G401 (cell line): ENCODE measurements around the gene TGFB2. TPM values are rescaled to one million over a fixed set of nuclear protein-coding genes. Genes with fewer than 3 reads are reported as not detected.

Source experiments
- DNase-seq: peaks from one replicate; pipeline ENCODE4 v3.0.0-alpha.2; 2015; ENCODE audit warnings: low spot score
- in situ Hi-C: cut with HindIII; loops from 2 replicates; pipeline ENCODE4 v1.10.0; 2016; ENCODE audit warnings: low sequenced_read_pairs, mixed read lengths
- total RNA-seq: library from RNA; depleted of rRNA; stranded (reverse); fragments of >200 nt; shearing (Covaris generic); gene quantifications from 2 replicates; pipeline ENCODE4 v1.2.3, GENCODE V29; 2014

The TGFB2 gene
- total RNA-seq, 1 experiment from 2014 or later = 0.27 TPM

DNA sequence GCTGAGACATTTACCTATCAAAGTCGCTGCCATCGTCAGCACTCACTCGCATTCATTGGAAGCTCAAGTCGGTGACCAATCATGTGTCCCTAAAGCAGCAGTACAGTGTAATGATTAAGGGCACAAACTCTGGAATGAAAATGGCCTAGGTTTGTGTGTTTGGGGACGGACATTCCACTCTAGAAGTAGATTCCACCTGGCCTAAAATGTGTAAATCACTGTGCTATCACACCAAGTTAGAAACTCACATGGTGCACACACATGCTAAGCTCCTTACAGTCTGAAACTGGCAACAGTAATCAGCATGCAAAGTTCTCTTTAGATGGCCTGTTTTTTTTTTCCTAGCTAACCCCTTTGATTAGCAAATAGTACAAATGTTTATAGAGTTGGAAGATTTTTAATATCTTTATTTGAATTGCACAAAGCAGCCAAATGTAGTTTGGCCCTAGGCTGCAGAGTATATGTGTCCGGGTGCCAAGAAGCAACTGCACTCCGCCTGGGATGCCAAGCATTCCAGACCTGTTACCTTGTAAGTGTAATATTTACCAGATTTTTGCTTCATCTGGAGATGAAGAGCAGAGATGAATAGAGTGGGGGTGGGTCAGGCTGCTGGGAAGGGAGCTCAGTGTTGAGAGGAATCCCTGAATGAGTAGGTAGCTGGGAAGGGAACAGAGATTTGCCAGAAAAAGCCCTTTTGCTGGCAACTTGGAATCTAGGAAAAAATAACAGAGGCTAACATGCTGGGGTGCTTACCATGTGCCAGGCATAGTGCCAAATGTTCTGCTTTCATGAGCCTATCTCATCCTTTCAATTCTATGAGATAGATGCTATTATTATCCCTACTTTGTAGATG lies 35.2 kb downstream of the TGFB2 start:
- DNase-seq = peak; percentile 70
- in situ Hi-C loops = no loop called here

DNA sequence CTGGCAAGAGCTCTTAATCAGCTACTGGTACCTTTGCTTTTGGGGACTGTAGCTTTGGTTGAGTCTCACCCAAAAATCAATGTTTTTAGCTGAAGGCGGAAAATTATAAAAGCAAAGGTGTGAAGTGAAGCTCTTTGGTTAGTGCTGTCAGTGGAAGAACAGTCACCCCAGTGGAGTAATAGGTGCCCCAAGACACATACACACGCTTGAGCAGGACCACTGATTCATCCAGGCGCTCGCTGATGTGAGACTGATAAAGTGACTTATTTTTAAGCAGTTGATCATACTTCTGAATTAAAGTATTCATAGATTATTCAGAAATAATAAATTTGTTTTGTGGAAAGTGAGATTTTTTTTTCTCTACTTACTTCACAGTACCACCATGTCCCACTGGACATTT lies 37.1 kb downstream of the TGFB2 start:
- DNase-seq = no peak
- in situ Hi-C loops = no loop called here

GRCh38 chr1:218383051-218383450 lies 37.9 kb downstream of the TGFB2 start:
- DNase-seq = no peak
- in situ Hi-C loops = no loop called here

DNA sequence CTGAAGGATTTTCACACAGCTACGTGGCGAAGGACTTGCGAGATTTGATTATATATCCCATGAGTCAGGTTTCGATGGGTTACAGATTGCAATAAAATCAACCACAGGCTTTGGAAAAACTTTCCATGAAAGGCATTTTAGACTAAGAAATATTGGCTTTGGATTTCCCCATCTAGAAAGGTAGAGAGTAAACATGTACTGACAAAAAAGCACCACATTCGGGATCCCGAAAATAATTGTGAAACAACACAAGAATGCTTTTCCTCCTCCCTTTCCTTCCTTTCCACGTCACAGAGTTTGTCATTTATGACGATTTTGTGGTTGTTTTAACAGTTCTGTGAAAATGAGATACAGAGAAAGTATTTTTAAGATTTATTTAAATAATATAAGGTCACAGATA lies 38.5 kb downstream of the TGFB2 start:
- DNase-seq = no peak
- in situ Hi-C loops = no loop called here

GRCh38 chr1:218384581-218384993 lies 39.5 kb downstream of the TGFB2 start:
- in situ Hi-C loops = no loop called here
- DNase-seq = no peak

GRCh38 chr1:218388591-218388990 lies 43.5 kb downstream of the TGFB2 start:
- DNase-seq = no peak
- in situ Hi-C loops = no loop called here

DNA sequence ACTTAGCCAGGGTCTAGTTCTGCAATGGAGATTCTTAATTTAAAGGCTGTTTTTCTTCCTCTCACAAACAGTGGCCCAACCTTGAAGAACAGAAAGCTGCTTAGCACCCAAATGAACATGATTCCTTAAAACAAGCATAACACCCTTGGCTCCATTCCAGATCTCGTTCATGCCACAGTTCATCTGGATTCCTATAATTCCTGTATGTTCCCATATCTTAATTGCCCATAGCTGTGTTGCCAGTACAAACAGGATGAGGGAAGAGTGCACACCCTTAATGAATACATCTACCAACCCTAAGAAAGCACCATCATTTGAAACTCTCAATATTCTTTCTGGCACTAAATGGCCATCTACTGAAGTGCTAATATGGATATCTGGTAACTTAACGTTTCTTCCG lies 45.5 kb downstream of the TGFB2 start:
- no peak for DNase-seq
- in situ Hi-C loops = no loop called here

GRCh38 chr1:218392780-218393179 lies 47.6 kb downstream of the TGFB2 start:
- in situ Hi-C loops = no loop called here
- no peak for DNase-seq

- DNase-seq = no peak
- in situ Hi-C loops = no loop called here
Measured at GRCh38 chr1:218394416-218394815, 49.3 kb downstream of the TGFB2 start.

DNA sequence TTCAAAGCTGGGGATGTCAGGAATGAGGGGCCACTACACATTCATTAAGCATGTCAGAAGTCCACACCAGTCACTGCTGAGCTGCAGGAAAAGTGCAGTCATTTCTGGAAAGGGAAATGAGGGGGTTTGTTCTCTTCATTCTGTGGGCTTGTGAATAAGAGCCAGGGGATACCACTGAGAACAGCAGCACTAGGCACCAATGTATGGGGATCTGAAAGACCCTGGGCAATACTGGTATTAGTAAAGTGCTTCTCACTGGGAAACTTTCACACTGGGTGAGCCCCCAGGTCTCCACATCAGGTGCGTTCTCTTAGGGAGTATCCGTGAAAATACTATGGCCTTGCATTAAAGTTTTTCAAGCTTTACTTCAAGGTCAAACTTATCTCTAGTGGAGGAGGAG lies 49.9 kb downstream of the TGFB2 start:
- DNase-seq = no peak
- in situ Hi-C loops = no loop called here

GRCh38 chr1:218395916-218396315 lies 50.8 kb downstream of the TGFB2 start:
- no peak for DNase-seq
- in situ Hi-C loops = no loop called here

DNA sequence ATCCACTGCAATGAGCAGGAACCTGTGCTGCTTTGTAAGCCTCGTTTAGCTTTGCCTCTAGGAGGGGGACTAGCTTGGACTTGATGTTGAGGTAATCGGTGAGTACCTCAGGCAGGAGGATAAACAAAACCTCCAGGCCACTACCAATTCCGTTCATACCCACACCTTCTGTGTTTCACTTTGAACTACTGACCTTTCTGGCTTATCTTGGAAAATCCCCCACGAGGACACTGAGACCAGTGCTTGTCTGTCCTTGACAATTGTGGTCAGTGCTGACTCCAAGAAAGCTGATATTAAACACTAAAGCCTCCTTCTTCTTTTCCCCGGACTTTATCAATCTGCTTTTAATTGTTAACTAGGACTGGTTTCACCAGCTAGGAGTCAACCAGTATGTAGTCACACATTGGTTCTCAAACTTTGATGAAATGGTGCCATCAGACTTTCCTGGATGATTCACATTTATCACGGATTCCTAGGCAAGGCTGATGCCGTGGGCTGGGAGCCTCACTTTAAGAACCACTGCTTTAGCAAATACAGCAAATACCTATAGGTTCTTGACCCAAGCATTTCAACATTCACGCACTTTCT lies 52.7 kb downstream of the TGFB2 start:
- in situ Hi-C loops = no loop called here
- DNase-seq = no peak

- no peak for DNase-seq
- in situ Hi-C loops = no loop called here
Measured at GRCh38 chr1:218400624-218401023, 55.5 kb downstream of the TGFB2 start.

GRCh38 chr1:218401441-218401997 lies 56.4 kb downstream of the TGFB2 start:
- in situ Hi-C loops = no loop called here
- DNase-seq = no peak

DNA sequence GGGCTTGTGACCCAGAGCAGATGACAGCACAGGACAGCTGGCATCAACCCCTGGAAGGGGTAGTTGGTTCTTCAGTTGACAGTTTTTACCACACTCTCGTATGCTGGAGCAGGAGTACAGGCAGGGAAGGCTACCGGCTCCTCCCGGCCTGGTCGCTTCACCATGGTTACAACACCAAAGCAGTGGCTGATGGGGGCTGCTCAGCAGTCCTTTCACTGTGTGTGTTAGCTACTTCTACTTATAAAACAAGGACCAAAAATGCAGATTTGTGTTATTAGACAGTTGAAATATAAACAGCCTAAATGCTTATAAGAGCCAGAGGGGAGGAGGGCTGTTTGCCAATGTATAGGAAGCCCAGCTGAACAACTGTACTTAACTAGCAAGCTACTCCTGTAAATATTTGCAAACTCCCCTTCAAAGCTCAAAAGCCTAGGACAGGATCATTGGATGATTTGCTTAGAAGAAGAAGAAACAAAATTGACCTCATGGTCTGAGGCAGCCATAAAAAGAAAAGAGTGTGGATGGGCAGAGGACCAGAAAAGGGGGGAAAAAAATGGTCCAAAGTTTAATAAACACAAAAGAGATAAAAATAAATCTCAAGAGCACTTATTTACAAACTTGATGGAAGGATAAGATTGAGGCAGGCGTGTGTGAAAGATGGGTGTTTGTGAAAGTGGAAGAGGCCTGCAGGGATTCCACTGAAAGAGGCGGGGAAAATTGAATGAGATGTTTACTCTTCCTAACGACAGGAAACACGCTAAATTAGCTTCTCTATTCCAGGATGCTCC lies 57.1 kb downstream of the TGFB2 start:
- no peak for DNase-seq
- in situ Hi-C loops = no loop called here

DNA sequence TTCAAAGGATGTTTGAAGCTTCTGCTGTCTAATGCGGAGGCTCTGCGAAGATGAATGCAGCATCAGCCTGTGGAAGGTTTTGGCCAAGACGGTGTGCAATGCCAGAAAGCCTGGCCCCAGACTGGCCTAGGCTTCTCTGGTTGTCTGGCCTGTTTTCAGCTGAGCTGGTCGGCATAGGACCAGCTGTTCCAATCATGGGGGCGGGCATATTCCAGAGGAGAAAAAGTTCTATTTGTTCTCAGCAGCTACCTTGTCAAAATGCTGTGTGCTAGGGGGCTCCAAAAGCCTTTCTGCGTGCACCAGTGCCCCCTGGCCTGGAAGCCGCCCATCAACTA lies 57.6 kb downstream of the TGFB2 start:
- DNase-seq = no peak
- in situ Hi-C loops = no loop called here

- in situ Hi-C loops = no loop called here
- DNase-seq = no peak
Measured at GRCh38 chr1:218403300-218403699, 58.2 kb downstream of the TGFB2 start.

- in situ Hi-C loops = no loop called here
Measured at GRCh38 chr1:218407630-218408029, 62.5 kb downstream of the TGFB2 start.

GRCh38 chr1:218408135-218408534 lies 63.0 kb downstream of the TGFB2 start:
- DNase-seq = no peak
- in situ Hi-C loops = no loop called here

More at GRCh38 chr1:218407630-218408029, 62.5 kb downstream of the TGFB2 start:
- no peak for DNase-seq

DNA sequence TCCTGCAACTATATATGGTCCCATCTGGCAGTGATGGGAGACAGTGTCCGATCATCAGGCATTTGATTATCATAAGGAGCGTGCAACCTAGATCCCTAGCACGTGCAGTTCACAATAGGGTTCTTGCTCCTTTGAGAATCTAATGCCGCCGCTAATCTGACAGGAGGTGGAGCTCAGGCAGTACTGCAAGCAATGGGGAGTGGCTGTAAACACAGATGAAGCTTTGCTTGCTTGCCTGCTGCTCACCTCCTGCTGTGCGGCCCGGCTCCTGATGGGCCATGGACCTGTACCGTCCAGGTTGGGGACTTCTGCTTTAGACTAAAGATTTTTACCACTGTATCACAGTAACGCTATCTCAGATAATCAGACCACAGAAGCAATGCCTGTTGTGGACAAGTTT lies 63.8 kb downstream of the TGFB2 start:
- no peak for DNase-seq
- in situ Hi-C loops = no loop called here
